IPS-NIHi11 (cell line): ENCODE results near the gene UNC5CL.

Source experiments
- DNase-seq: peaks from one replicate; pipeline ENCODE4 v3.0.0; 2012; ENCODE audit warnings: mixed read lengths, low spot score

The UNC5CL gene

GRCh38 chr6:41063884-41064285 lies 24.9 kb upstream of the UNC5CL start:
- DNase-seq = no peak

GRCh38 chr6:41062056-41062455 lies 23.0 kb upstream of the UNC5CL start:
- no peak for DNase-seq

GRCh38 chr6:41061196-41061726 lies 22.2 kb upstream of the UNC5CL start:
- DNase-seq = no peak

GRCh38 chr6:41059556-41059955 lies 20.5 kb upstream of the UNC5CL start:
- DNase-seq = no peak

- no peak for DNase-seq
Measured at GRCh38 chr6:41058783-41059181, 19.8 kb upstream of the UNC5CL start.

- no peak for DNase-seq
Measured at GRCh38 chr6:41056768-41057490, 17.9 kb upstream of the UNC5CL start.

- DNase-seq = no peak
Measured at GRCh38 chr6:41055149-41055548, 16.1 kb upstream of the UNC5CL start.

- DNase-seq = no peak
Measured at GRCh38 chr6:41054511-41054910, 15.5 kb upstream of the UNC5CL start.

- DNase-seq = no peak
Measured at GRCh38 chr6:41053041-41053440, 14.0 kb upstream of the UNC5CL start, which contains the start of gene APOBEC2. APOBEC2 (plus strand) TSS chr6:41053202; CDS start chr6:41053348, 146 bp downstream.

GRCh38 chr6:41051873-41052272 lies 12.9 kb upstream of the UNC5CL start:
- DNase-seq = no peak

- no peak for DNase-seq
Measured at GRCh38 chr6:41050536-41050935, 11.5 kb upstream of the UNC5CL start.

- DNase-seq = no peak
Measured at GRCh38 chr6:41049955-41050354, 10.9 kb upstream of the UNC5CL start.

- no peak for DNase-seq
Measured at GRCh38 chr6:41049521-41049920, 10.5 kb upstream of the UNC5CL start.

GRCh38 chr6:41047745-41048732 lies 9.0 kb upstream of the UNC5CL start:
- no peak for DNase-seq

GRCh38 chr6:41047306-41047705 lies 8.3 kb upstream of the UNC5CL start:
- DNase-seq = no peak

- no peak for DNase-seq
Measured at GRCh38 chr6:41046084-41046483, 7.1 kb upstream of the UNC5CL start.

- DNase-seq = no peak
Measured at GRCh38 chr6:41045664-41046063, 6.6 kb upstream of the UNC5CL start.

- DNase-seq = no peak
Measured at GRCh38 chr6:41043151-41043550, 4.1 kb upstream of the UNC5CL start.

GRCh38 chr6:41042226-41043055 lies 3.4 kb upstream of the UNC5CL start, which contains the start of gene TSPO2:
TSPO2 (plus strand) TSS chr6:41042467; CDS start chr6:41042986, 519 bp downstream.
- no peak for DNase-seq

GRCh38 chr6:41040940-41041536 lies 2.0 kb upstream of the UNC5CL start:
- DNase-seq = no peak
